HG03460 (cell line): ENCODE data around the gene CHID1.

Source experiments
- ATAC-seq: cut with Tn5 transposase; IDR thresholded peaks from one replicate; pipeline ENCODE4 v1.9.1; 2021; ENCODE audit not compliant: unreplicated experiment

The CHID1 gene

DNA sequence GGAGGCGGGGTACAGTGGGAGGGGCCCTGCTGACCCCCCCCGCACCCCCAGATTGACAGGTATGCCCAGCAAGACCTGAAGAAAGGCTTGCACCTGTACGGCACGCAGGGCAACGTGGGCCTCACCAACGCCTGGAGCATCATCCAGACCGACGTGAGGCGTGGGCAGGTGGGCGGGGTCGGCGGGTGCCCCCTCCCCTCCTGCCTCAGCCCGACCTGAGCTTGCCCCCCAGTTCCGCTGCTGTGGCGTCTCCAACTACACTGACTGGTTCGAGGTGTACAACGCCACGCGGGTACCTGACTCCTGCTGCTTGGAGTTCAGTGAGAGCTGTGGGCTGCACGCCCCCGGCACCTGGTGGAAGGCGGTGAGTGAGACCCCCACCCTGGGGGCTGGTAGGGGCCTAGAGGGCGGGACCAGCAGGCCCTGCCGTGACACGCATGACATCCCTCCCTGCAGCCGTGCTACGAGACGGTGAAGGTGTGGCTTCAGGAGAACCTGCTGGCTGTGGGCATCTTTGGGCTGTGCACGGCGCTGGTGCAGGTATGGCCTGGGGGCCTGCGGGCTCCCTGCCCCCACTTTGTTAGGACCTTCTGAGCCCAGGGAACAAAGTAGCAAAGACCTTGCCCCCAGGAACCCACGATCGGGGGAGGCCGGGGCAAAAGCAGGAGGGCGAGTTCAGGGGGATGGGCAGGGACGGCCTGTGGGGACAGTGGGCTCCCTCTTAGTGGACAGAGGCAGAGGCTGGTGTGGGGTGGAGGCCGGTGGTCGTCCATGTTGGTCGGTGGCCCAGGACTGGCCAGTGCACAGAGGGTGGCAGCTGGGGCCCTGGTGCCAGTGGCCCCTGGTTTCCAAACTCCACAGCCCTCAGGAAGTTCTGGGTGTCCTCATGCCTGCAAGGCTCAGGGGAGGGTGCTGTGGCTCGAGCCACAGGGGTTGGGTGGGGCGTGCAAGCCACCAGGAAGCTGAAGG lies 44.9 kb downstream of the CHID1 start:
- ATAC-seq: no peak

DNA sequence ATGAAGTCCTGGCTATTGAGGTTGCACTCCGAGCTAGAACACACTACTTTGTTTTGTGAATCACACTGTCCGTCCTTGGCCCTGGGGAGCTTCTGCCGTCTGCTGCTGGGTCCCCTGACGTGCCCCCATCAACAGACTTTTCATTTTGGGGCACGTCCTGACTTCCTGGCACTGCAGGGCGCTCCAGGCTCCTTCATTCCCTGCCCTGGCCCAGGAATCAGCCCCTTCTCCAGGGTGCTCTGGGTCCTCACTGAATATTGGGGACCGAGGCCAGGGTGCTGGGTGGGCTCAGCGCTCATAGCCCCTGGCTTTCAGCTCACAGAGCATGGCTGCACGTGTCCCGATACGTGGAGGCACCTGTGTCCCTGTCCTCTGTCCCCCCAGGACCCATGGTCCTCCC lies 45.7 kb downstream of the CHID1 start:
- ATAC-seq: no peak

DNA sequence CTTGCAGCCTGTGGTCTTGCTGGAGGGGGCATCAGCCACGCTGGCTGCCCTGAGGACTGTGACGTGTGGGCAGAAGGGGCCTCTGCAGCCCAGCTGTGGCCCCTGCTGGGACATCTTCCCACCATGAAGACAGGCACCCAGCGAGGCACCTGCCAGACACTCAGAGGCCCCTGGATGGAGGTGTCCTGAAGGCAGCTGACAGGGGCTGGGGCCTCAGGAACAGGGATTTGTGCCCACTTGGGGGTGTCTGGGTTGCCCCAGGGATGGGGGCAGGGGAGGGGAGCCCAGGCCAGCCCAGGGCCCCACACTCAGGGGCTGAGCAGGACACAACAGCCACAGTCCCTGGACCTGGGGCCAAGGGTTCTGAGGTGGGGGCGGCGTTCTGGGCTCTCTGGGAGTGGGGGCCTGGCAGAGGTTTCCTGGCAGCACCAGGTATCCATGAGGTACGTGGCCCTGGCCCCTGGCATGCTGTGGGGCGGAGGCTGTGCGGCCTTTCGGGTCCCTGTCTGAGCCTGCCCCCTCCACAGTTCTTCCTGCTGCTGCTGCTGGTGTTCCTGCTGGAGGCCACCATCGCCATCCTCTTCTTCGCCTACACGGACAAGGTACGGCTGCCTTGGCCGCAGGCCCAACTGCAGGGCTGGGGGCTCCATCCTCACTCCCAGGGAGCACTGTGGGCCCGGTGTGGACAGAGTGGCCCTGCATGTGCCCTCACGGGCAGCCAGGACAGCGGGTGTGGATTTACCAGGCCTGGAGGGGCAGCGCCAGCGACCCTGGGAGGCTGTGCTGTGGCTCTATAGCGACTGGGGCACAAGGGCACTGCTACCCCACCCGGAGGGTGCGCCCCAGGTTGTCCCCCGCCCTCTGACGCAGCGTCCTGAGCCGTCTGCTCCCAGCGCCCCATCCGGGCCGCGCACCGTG lies 46.4 kb downstream of the CHID1 start:
- no peak for ATAC-seq

DNA sequence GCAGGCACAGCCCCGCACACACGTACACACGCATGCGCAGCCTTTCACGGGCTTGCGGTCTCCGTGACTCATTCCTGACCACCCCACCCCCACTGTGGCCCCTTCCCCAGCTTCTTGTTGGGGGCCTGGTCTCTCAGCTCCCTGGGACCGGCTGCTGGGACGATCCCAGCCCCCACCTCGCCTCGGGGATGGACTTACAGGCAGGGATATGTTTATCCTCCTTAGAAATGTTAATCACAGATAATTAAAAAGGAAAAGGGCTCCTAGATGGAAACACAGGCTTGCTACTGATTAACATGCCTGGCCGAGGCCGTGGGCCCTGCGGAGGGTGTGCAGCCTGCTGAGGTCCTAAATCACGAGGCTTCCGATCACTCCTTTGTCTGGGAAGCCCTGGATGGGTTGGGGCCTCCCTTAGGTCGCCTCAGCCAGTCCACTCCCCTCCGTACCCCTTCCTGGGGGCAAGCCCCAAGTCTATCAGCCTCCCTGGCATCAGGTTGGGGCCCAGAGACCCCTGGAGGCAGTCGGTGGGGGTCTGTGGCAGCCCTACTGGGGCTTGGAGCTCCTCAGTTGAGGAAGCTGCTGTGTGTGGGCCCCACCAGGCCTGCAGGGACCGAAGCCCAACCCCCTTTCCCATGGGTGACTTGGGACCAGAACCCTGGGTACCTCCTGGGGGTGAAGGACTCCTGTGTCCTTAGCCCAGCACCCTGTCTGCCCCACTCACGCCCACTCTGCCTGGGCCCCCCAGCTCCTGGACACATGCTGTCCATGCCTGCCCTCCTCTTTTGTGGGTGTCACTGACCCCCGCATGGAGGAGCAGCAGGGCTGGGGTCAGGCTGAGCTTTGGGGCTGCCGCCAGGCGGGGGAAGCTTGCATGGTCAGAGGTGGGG lies 47.3 kb downstream of the CHID1 start:
- no peak for ATAC-seq

DNA sequence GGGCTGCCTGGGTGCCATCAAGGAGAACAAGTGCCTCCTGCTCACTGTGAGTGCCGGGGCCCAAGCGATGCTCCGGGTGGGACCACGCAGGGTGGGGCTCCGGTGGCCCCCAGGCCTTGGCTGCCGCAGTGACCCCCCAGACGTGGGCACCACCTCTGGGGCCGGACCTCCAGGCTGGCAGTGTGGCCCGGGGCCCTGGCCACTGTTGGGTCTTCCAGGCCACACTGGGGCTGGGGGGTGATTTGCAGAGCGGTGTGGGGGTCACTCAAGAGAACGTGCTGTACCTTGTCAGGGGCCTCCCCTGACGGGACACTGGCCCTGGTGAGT lies 48.0 kb downstream of the CHID1 start:
- ATAC-seq: no peak

DNA sequence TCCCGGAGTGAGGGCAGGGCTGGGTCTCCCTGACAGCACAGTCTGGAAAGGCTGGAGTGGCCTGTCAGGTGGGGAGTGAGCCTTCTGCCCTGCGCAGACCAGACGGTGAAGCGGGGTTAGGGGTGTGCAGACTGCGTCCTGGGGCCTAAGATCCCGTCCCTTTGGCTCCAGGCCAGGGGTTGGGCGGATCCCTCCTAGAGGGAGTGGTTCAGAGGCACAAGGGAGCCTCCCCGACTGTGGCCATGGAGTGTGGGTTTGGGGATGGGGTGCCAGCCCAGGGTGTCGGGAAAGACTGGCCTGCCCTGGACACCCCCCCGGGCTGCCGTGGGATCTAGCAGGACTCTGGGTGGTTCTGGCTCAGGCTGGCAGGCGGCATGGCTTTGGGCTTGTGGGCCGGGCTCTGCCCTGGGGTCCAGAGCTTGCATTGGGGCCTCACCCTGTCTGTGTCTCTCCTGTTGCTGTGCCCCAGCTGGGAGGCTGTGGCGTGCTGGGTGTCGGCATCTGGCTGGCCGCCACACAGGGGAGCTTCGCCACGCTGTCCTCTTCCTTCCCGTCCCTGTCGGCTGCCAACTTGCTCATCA lies 48.4 kb downstream of the CHID1 start:
- no peak for ATAC-seq

DNA sequence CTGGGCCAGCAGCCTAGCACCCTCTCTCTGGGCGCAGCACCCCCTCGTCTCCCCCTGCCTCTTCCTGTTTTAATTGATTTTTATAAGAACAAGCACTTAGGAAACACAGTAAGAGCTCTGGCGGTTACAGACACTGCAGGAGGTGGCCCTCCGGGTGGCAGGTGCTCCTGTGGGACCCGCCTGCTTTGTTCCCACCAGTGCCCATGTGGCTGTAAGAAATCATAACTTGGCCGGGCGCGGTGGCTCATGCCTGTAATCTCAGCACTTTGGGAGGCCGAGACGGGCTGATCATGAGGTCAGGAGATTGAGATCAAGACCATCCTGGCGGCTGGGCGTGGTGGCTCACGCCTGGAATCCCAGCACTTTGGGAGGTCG lies 49.5 kb downstream of the CHID1 start:
- ATAC-seq: no peak

DNA sequence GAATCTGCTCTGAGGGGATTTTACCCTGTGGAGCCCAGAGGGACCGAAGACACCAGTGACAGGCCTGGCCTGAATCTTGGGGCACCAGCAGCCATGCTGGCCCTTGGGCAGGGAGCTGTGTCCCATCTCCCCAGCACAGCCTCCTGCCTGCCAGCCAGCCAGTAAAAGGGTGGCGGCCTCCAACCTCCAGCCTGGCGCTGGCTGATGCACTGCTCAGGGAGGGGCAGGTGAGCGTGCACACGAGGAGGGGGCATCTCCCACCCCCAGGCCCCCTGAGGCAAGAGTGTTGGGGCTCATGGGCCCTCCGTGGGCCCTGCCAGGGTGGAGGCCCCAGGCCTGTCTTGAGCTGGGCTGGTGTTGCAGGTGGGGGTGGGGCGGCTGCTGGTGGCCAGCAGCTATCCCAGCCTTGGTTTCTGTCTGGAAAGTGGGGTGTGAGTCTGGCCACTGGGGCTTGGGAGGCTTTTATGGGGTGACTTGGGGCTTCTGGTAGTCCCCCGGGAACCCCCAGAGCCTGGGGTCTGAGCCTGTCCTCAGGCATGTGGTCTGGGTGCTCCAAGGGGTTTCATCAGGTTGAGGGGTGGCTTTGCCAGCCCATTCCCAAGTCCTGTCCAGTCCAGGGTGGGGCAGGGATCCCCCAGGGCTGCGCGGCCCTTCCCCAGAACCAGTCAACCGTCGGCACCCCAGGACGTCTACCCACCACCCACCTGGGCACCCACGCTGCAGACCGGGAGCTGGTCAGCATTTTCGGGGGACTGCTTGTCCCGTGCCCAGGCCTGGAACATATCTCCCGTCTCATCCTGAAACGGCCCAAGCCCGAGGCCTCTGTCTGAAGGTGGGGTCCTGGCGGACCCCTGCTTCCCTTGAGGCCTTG lies 50.1 kb downstream of the CHID1 start:
- ATAC-seq: no peak

DNA sequence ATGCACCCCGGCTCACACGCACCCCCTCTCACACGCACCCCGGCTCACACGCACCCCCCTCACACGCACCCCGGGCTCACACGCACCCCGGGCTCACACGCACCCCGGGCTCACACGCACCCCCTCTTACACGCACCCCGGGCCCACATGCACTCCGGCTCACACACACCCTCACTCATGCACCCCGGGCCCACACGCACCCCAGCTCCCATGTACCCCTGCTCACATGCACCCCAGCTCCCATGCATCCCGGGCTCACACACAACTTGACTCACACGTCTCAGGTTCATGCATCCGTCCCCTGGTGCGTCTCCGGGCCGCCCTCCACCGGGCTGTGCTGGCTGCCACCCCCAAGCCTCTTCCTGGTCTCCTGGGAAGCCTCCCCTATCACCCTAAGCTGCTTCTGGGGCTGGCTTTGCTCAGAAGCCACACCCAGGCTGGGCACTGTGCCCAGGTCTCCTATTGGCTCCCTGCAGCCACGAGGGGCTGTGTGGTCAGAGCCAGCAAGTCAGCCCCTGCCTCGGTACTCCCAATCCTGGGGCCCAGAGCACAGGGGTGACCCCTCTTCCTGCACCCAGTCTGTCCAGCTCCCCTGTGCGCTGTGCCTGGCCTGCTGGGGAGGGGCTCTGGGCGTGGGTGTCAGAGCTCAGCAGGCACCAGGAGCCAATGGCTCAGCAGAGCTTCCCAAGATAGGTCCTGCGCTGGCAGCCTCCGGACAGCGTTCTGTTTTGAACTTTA lies 51.0 kb downstream of the CHID1 start:
- ATAC-seq: no peak

DNA sequence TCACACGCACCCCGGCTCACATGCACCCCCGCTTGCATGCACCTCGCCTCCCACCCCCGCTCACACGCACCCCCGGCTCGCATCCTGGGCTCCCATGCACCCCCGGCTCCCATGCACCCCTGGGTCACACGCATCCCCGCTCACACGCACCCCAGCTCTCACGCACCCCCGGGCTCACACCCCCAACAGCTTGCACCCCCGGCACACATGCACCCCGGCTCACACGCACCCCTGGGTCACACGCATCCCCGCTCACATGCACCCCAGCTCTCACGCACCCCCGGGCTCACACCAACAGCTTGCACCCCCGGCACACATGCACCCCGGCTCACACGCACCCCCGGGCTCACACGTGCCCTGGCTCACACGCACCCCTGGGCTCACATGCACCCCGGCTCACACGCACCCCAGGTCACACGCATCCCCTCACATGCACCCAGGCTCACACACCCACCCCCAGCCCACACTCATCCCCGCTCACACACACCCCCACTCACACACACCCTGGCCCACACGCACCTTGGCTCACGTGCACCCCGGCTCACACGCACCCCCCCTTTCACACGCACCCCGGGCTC lies 51.8 kb downstream of the CHID1 start:
- no peak for ATAC-seq

DNA sequence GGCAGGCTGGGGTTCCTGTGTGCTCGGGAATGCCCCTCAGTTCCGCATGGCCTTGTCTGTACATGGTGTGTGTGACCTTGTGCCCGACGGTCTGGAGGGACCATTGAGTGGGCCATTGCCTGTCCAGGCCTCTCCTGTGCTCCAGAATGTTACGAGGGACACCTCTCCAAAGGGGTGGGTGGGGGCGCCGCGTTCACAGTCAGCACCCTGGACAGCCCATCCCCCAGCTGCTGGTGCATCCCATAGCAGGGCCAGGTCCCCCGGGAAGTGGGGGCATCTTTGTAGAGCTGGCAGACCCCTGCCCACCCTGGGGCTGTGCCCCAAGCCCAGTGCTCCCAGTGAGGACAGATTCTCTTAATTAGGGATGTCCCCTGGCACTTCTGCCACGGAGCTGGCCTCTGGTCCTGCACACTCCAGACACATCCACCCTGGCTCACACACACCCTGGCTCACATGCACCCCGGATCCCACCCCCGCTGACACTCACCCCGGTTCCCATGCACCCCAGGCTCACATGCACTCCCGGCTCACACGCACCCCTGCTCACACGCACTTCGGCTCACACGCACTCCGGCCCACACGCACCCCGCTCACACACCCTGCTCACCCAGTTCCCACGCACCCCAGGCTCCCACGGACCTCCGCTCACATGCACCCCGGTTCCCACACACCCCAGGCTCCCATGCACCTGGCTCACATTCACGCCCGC lies 52.4 kb downstream of the CHID1 start:
- ATAC-seq: no peak

DNA sequence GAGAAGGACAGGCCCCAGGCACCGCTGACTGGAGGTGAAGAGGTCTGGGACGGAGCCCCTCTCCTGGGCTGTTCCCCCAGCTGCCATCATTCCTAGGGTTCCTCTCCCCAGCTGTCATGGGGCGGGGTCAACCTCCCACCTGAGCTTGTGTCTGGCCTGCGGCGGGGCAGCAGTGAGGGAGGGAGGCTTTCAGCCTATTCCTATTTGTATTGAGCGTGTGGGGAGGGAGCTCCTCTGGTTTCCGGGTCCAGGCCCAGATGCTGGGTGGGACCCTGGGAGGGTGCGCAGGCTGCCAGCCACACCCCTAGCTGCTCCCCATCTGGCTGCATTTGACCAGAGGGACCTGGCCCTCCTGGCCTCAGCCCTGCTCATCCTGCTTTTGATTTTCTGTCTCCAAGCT lies 54.2 kb downstream of the CHID1 start:
- ATAC-seq: no peak

DNA sequence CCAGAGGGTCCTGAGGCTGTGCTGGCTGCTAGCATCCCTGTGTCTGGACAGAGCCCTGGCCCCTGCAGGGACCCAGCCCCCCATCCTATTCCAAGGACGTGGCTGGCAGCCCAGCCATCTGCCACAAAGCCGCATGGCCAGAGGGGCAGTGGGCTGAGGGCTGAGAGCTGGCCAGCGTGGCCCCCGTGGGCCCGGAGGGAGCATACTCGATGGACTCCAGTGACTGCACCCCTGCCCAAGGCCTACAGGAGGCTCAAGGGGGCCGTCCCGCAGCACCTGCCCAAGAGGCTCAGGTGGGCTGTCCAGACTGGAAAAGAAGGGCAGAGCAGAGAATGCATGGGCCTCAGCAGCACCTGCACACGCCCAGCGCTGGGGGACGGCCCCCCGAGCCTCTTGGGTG lies 54.8 kb downstream of the CHID1 start:
- no peak for ATAC-seq

DNA sequence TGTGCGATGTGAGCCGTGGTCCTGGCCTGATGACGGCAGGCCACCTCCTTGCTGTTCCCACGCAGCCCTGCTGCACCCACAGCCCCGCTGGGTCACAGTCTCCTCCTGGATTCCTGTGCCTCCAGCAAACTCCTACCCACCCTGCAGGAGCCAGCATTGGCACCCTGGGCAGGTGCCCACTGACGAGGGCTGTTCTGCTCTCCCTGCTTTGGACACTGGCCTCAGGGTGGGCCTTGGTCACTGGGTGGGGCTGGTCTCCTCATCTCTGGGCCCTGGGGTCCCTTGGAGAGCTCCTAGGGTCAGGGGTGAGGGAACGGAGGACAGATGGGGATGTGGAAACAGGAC lies 55.3 kb downstream of the CHID1 start:
- ATAC-seq: no peak

DNA sequence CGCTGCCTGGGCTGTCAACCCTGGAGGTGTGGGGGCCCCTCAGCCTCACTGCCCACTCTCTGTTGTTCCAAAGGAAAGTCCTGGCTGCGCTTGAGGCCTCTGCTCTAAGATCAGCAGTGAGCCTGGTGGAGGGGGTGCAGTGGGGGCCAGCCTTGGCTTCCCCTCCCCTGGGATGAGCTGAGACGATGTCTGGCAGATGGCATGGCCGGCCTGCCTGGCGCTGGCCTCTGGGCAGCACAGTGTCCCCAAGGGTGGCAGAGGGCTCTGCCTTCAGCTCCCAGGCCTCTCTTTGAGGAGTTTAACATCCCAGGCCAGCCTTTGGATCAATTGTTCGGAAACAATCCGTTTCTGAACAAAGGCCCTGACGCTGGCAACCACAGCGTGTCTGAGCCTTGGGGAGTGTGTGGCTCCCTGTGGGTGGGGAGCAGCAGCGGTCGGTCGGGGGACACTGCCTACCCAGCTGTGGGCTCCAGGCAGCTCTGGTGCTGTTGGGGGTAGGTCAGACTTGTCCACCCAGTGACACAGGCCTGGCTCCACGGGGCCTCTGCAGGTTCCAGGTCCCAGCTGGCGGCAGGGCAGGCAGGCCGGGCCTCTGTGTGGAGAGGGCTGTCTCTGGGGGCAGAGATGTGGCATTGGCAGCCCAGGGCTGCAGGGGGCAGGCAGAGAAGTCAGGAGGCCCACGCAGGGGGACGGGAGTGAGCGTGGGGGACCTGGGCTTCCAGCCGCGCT lies 55.8 kb downstream of the CHID1 start:
- ATAC-seq: no peak

DNA sequence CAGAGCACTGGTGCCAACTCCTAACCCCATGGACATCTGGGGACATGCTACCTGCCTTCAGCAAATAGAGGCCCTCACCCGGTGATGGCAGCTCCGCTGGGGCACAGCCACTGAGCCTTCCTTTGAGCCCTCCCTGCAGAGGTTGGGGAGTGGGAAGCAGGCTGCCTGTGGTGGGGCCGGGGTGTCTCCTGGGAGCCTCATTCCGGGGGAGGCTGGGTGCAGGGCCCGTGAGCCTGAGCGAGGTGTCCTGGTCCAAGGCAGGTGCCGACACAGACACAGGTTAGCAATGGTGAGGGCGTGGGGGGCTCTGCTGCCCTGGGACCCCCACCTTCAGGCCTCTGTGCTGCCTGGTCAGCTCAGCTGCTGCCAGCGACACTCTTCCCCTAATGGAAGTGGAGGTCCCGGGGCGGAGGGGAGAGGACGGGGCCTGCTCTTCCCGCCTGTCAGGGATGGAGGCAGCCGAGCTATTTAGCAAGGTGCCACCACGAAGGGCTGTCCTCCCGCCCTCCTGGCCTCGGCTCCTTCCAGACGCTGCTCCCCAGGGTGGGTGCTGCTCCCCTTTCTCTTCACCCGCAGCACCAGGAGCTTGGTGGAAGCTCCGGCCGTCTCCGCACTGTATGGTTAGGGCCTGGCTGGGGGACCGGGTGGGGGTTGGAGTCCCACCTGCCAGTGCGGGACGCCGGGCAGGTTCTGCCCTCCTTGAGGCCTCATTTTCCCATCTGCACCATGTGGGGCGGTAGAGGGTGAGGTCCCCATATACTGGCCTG lies 56.7 kb downstream of the CHID1 start:
- no peak for ATAC-seq

DNA sequence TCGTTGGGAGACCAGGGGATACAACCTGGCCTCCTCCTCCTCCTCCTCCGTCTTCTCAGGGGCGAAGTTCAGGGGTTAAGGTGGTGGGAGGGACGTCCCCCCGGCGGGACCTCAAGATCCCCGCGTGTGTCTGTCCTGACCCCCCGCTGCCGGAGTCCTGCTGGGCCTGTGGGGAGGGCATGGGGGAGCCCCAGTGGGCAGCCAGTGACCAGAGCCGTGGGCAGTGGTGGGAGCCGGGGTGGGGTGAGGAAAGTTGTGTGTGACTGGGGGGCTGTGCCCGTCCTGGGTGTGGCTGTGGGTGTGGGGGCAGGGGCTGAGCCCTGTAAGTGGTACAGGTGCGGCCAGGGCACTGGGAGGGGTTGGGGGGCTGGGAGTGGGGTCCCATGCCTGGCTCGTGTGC lies 57.8 kb downstream of the CHID1 start:
- no peak for ATAC-seq
